Measurements from ENCODE around the gene HOXB2.

- TF ChIP-seq MAFK (IDR thresholded peaks at IDR 0.05; ENCODE audit: partially characterized antibody) (no peak), CHD2 (IDR thresholded peaks at IDR 0.05; ENCODE audit: low read length, partially characterized antibody) (no peak), POLR2A (IDR thresholded peaks at IDR 0.05; ENCODE audit: low read length) (no peak), JUNB (IDR thresholded peaks at IDR 0.05) (no peak), SMC3 (IDR thresholded peaks at IDR 0.05) (no peak), JUN (IDR thresholded peaks at IDR 0.05) (no peak), REST (IDR thresholded peaks at IDR 0.05) (no peak), EHMT2 (IDR thresholded peaks at IDR 0.05; ENCODE audit: low read depth) (no peak), NR3C1 (IDR thresholded peaks at IDR 0.05) (no peak), PBX3 (IDR thresholded peaks at IDR 0.05) (no peak), MAX (IDR thresholded peaks at IDR 0.05) (no peak)
- TF ChIP-seq, protein P1, sequence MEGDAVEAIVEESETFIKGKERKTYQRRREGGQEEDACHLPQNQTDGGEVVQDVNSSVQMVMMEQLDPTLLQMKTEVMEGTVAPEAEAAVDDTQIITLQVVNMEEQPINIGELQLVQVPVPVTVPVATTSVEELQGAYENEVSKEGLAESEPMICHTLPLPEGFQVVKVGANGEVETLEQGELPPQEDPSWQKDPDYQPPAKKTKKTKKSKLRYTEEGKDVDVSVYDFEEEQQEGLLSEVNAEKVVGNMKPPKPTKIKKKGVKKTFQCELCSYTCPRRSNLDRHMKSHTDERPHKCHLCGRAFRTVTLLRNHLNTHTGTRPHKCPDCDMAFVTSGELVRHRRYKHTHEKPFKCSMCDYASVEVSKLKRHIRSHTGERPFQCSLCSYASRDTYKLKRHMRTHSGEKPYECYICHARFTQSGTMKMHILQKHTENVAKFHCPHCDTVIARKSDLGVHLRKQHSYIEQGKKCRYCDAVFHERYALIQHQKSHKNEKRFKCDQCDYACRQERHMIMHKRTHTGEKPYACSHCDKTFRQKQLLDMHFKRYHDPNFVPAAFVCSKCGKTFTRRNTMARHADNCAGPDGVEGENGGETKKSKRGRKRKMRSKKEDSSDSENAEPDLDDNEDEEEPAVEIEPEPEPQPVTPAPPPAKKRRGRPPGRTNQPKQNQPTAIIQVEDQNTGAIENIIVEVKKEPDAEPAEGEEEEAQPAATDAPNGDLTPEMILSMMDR (IDR thresholded peaks at IDR 0.05), result no peak
Measured at GRCh38 chr17:48552466-48553189, 7.7 kb upstream of the HOXB2 start.

All from A549 (cell line).